Colonic mucosa (tissue), 4 donors: ENCODE measurements around the gene AGFG1. TPM values are rescaled to one million over a fixed set of nuclear protein-coding genes. Genes with fewer than 3 reads are reported as not detected.

Source experiments
- DNase-seq: peaks from one replicate; pipeline ENCODE4 v3.0.0-alpha.2; 2020
- H3K27ac ChIP-seq: fragments of 200-600 bp; one replicate; pipeline ENCODE4 v1.8.0; 2021
- H3K27me3 ChIP-seq: fragments of 200-600 bp; one replicate; pipeline ENCODE4 v1.8.0; 2021
- H3K36me3 ChIP-seq: fragments of 200-600 bp; one replicate; pipeline ENCODE4 v1.8.0; 2021
- H3K4me1 ChIP-seq: fragments of 200-600 bp; one replicate; pipeline ENCODE4 v1.8.0; 2021; ENCODE audit warnings: mild to moderate bottlenecking
- H3K4me3 ChIP-seq: fragments of 200-600 bp; one replicate; pipeline ENCODE4 v1.8.0; 2021
- H3K9ac ChIP-seq, 2 donors: one replicate each; pipeline ENCODE4 v1.7.0; 2013; ENCODE audit warnings: control low read depth in 2 of 2, low read depth in 2 of 2, low read length in 2 of 2
- H3K9me3 ChIP-seq: fragments of 200-600 bp; one replicate; pipeline ENCODE4 v1.8.0; 2021
- CTCF ChIP-seq: fragments of 200-600 bp; IDR thresholded peaks from one replicate; pipeline ENCODE4 v1.8.0; 2022; ENCODE audit warnings: antibody characterized with exemption, mild to moderate bottlenecking
- intact Hi-C: fragments of 100-400 bp; cut with DNase I; formaldehyde crosslinking; loops from one replicate; pipeline ENCODE4 v1.14.1; 2022
- total RNA-seq, 2 donors: library from RNA; stranded (reverse); fragmentation: NEBNext Ultra II Directional in 1 of 2; extraction: Animal tissue kit (Norgen Biotek cat#: 25700) in 1 of 2; gene quantifications; one replicate each; pipeline ENCODE4 v1.2.1, GENCODE V29; 2021
- donor health status: healthy.
- donor health status: DM: no; HTN: no; CAD: no.
- donor health status: DM: no; HTN: no; CAD: no.

AGFG1 gene
- total RNA-seq, 2 donors from 2014 or later = 83.3 to 101 TPM

GRCh38 chr2:227474410-227474809, 2.5 kb downstream of the AGFG1 start:
- Histone ChIP-seq H3K9ac (peak overlapping the region in 1 of 2 donors; percentile 40), H3K4me1 (peaks cover 11% of the 10 kb centered on the region), H3K4me3 (no peak overlapping the region), H3K27ac (no peak overlapping the region), H3K36me3 (no peaks in the 10 kb centered on the region), H3K27me3 (no peaks in the 10 kb centered on the region), H3K9me3 (no peaks in the 10 kb centered on the region)
- TF ChIP-seq CTCF = no peak
- intact Hi-C loops = loop anchor here (5.0 to 10.0 kb wide), 2 partner anchors 62 to 290 kb away; no protein-coding TSS in a partner anchor
- DNase-seq = no peak

- H3K4me3 ChIP-seq = no peak overlapping the region
- no peak overlapping the region for H3K27ac ChIP-seq
- H3K4me1 ChIP-seq = peaks cover 11% of the 10 kb centered on the region
- TF ChIP-seq CTCF = no peak
- no peaks in the 10 kb centered on the region for H3K27me3 ChIP-seq
- intact Hi-C loops = loop anchor here (10.0 kb wide), 1 partner anchor 288 kb away; no protein-coding TSS in a partner anchor
- no peak overlapping the region for H3K9ac ChIP-seq
- no peaks in the 10 kb centered on the region for H3K9me3 ChIP-seq
- H3K36me3 ChIP-seq = no peaks in the 10 kb centered on the region
- DNase-seq = no peak
Observed at GRCh38 chr2:227477291-227477690, 5.3 kb downstream of the AGFG1 start.

GRCh38 chr2:227479865-227480475, 8.0 kb downstream of the AGFG1 start:
- Histone ChIP-seq H3K27ac (no peak overlapping the region), H3K9ac (no peak overlapping the region), H3K4me1 (no peaks in the 10 kb centered on the region), H3K4me3 (no peak overlapping the region), H3K9me3 (no peaks in the 10 kb centered on the region), H3K27me3 (no peaks in the 10 kb centered on the region), H3K36me3 (no peaks in the 10 kb centered on the region)
- no peak for DNase-seq
- TF ChIP-seq CTCF = no peak
- intact Hi-C loops = loop anchor here (10.0 kb wide), 1 partner anchor 285 kb away; no protein-coding TSS in a partner anchor

GRCh38 chr2:227480528-227480927, 8.6 kb downstream of the AGFG1 start:
- Histone ChIP-seq H3K36me3 (no peaks in the 10 kb centered on the region), H3K4me1 (no peaks in the 10 kb centered on the region)
- intact Hi-C loops = no loop called here

GRCh38 chr2:227482638-227483340, 10.8 kb downstream of the AGFG1 start:
- intact Hi-C loops = no loop called here
- Histone ChIP-seq H3K4me1 (no peaks in the 10 kb centered on the region), H3K27me3 (no peaks in the 10 kb centered on the region), H3K27ac (no peak overlapping the region), H3K9me3 (no peaks in the 10 kb centered on the region), H3K4me3 (no peak overlapping the region), H3K36me3 (no peaks in the 10 kb centered on the region), H3K9ac (no peak overlapping the region)
- no peak for DNase-seq
- TF ChIP-seq CTCF = no peak

More at GRCh38 chr2:227480528-227480927, 8.6 kb downstream of the AGFG1 start:
- Histone ChIP-seq H3K27me3 (no peaks in the 10 kb centered on the region), H3K4me3 (no peak overlapping the region), H3K27ac (no peak overlapping the region), H3K9ac (no peak overlapping the region), H3K9me3 (no peaks in the 10 kb centered on the region)
- no peak for DNase-seq
- TF ChIP-seq CTCF = no peak
